Stimulated activated CD8-positive, alpha-beta memory T cell treated with anti-CD3 and anti-CD28 coated beads, Interleukin-7, amount 100 ng/mL, for 48 hours (primary cell): ENCODE results near the gene IL9R.
"Not testable (repeated sequence)": the region's sequence is repeated elsewhere in the genome, so short reads cannot be mapped to it uniquely, and the experiment has no call there.

Source experiments
- DNase-seq, 2 donors: peaks; one replicate each; pipeline ENCODE4 v3.0.0-alpha.2; 2020; ENCODE audit warnings: low read depth in 1 of 2; ENCODE audit errors: extremely low read depth in 1 of 2

IL9R gene

GRCh38 chrX:155995321-155995875, 2.1 kb upstream of the IL9R start:
- no peak for DNase-seq

- no peak for DNase-seq
Measured at GRCh38 chrX:155998116-155998515, 620 bp downstream of the IL9R start.

- DNase-seq = no peak
Measured at GRCh38 chrX:155998761-155999510, 1.4 kb downstream of the IL9R start.

- not testable (repeated sequence) for DNase-seq
Measured at GRCh38 chrX:155999751-156000150, 2.3 kb downstream of the IL9R start.

GRCh38 chrX:156000361-156000926, 2.9 kb downstream of the IL9R start:
- no peak for DNase-seq

- DNase-seq = no peak
Measured at GRCh38 chrX:156001001-156001666, 3.6 kb downstream of the IL9R start.

GRCh38 chrX:156001667-156002021, 4.1 kb downstream of the IL9R start:
- DNase-seq = no peak

- DNase-seq = no peak
Measured at GRCh38 chrX:156002507-156002906, 5.0 kb downstream of the IL9R start.

- no peak for DNase-seq
Measured at GRCh38 chrX:156003486-156004185, 6.1 kb downstream of the IL9R start.

- DNase-seq = no peak
Measured at GRCh38 chrX:156004256-156004655, 6.8 kb downstream of the IL9R start.

GRCh38 chrX:156004740-156005139, 7.2 kb downstream of the IL9R start:
- no peak for DNase-seq

GRCh38 chrX:156005144-156005543, 7.6 kb downstream of the IL9R start:
- no peak for DNase-seq

- not testable (repeated sequence) for DNase-seq
Measured at GRCh38 chrX:156006468-156006867, 9.0 kb downstream of the IL9R start.

- not testable (repeated sequence) for DNase-seq
Measured at GRCh38 chrX:156008379-156008778, 10.9 kb downstream of the IL9R start.

GRCh38 chrX:156008915-156009314, 11.4 kb downstream of the IL9R start:
- no peak for DNase-seq

- not testable (repeated sequence) for DNase-seq
Measured at GRCh38 chrX:156009691-156010090, 12.2 kb downstream of the IL9R start.

GRCh38 chrX:156013286-156013953, 15.9 kb downstream of the IL9R start:
- DNase-seq = not testable (repeated sequence)

GRCh38 chrX:156019846-156020245, 22.4 kb downstream of the IL9R start:
- DNase-seq = not testable (repeated sequence)

GRCh38 chrX:156023002-156023401, 25.5 kb downstream of the IL9R start:
- not testable (repeated sequence) for DNase-seq

- DNase-seq = not testable (repeated sequence)
Measured at GRCh38 chrX:156024949-156025492, 27.5 kb downstream of the IL9R start.
